GM10847 (cell line): ENCODE data around the gene DPEP2NB.

Experiments
- POLR2A ChIP-seq: IDR thresholded peaks from 2 replicates; pipeline ENCODE4 v1.6.1; 2011; ENCODE audit not compliant: insufficient read length; ENCODE audit errors: extremely low read depth

The DPEP2NB gene

GRCh38 chr16:67990018-67990386, 25.7 kb downstream of the DPEP2NB start:
- no peak for TF ChIP-seq POLR2A

- TF ChIP-seq POLR2A = no peak
Measured at GRCh38 chr16:67989322-67990017, 26.2 kb downstream of the DPEP2NB start.

- no peak for TF ChIP-seq POLR2A
Measured at GRCh38 chr16:67988675-67989074, 27.0 kb downstream of the DPEP2NB start.

GRCh38 chr16:67987460-67988160, 28.1 kb downstream of the DPEP2NB start:
- TF ChIP-seq POLR2A = no peak

- TF ChIP-seq POLR2A = no peak
Measured at GRCh38 chr16:67986949-67987348, 28.8 kb downstream of the DPEP2NB start.

- TF ChIP-seq POLR2A = no peak
Measured at GRCh38 chr16:67982011-67982696, 33.6 kb downstream of the DPEP2NB start.

- no peak for TF ChIP-seq POLR2A
Measured at GRCh38 chr16:67979955-67980678, 35.6 kb downstream of the DPEP2NB start, which contains the start of gene DPEP3. TSS of gene DPEP3 (minus strand) at chr16:67980499. CDS start at chr16:67980380, 119 bp downstream.

- no peak for TF ChIP-seq POLR2A
Measured at GRCh38 chr16:67977469-67978227, 38.1 kb downstream of the DPEP2NB start.

- TF ChIP-seq POLR2A = no peak
Measured at GRCh38 chr16:67977005-67977404, 38.7 kb downstream of the DPEP2NB start.

- no peak for TF ChIP-seq POLR2A
Measured at GRCh38 chr16:67976205-67976604, 39.5 kb downstream of the DPEP2NB start.

- no peak for TF ChIP-seq POLR2A
Measured at GRCh38 chr16:67975321-67976105, 40.2 kb downstream of the DPEP2NB start.

- TF ChIP-seq POLR2A = no peak
Measured at GRCh38 chr16:67971111-67971510, 44.6 kb downstream of the DPEP2NB start.

GRCh38 chr16:67969254-67970039, 46.3 kb downstream of the DPEP2NB start:
- TF ChIP-seq POLR2A = no peak
